NCI-H2107 treated with DMSO at 0.1 percent for 48 hours (cell line): Measurements from ENCODE around the gene MID1.

ENCODE experiments used
- DNase-seq: peaks from one replicate; lab custom pipeline; 2025; ENCODE audit not compliant: unreplicated experiment; lab: John Stamatoyannopoulos, UW

Gene MID1

GRCh38 chrX:10496345-10496965 lies 123.9 kb downstream of the MID1 start:
- no peak for DNase-seq

DNA sequence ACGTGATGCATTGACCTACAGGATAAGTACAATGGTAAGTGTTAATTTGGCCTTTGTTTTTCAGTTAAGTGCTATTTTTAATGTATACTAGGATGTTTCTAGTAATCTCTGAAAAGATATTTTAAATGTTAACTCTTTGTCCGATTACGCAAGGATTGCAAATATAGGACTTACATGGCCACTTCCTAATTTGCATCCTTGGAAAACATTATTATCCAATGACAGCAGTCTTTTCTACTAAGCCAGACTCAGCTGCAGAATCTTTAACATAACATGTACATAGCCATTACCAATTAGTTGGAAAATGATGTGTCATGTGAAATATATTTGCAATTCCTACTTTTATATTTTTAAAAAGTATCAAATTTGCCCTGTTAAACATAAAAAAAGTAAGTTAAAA lies 124.7 kb downstream of the MID1 start:
- DNase-seq: no peak

DNA sequence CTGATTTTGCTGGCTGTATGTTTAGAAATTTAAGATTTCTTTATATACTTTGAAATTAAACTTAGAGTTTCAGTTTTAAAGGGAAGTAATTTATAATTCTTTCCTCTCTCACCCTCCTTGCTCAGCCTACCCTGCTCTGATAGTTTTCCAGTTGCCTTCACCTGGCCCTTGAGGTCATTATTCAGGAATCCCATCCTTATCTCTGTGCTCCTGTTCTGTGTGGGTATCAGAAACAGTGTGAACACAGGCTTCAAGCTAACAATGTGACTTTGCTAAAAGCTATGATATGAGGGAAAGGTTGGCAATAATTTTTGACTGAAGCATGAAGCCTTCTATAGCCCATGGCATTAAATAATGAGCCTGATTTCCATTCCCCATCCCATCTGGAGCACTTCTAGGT lies 128.1 kb downstream of the MID1 start:
- DNase-seq: no peak

DNA sequence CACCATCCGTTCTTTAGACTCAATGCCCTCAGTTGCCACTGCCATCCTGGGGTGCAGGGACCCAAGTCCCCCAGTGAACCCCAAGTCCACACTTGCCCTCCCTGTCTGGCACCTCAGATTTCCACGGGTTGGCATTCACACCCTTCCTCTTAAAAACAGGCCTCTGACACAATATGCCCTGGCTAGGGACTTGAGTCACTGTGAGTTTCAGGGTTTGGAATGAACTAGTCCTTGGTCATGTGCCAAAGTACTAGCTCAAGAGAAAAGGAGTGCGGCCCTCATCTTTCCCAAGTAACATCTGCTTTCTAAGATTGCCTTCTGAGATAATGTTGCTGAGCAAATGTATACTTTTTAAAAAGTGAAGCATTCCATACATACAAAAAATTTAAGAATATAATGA lies 134.0 kb downstream of the MID1 start:
- DNase-seq: no peak

DNA sequence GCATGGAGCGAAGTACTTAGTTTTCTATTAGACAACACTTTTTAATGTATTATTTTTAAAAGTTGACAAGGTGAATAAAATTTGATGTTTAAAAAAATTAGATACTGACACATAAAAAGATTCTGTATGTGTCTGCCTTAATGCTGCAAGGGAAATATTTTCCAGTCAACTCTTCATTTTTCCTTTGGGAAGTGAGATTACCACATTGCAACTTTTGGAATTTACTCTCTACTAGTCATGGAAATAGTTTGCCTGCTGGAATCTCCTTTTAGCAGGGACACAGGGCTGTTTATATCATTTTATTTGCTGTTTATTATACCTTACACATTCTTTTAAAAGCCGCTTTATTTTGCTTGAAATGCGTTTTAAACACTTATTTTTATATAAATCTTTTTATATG lies 135.1 kb downstream of the MID1 start:
- no peak for DNase-seq

GRCh38 chrX:10484683-10485247 lies 135.6 kb downstream of the MID1 start:
- no peak for DNase-seq

DNA sequence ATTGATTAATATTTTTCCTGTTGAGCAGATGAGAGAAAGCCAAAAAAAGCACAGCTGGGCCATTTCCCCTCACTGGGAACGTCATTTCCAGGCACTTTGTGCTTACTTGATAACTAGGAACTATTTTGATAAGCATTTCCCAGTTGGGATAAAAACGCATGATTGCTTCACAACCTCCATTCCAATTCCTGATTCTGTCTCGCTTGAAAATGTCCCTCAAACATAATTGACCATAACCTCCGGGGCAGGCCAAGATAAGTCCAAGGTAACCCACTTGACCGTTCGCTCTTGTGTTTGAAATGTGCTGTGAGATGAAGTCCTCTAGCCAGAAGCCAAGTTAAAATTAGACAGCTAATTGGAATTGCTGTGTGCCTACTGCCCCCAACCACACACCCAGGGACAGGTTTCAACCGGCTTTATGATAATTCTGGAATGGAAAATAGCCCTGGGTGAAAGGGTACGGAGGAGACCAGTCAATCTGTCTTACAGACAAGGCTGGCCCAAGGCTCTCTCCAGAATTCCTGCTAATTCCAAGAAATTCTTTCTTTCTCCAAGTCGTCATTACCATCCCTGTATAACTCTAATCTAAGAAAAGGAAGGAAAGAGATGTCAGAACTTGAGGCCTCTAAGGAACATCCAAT lies 137.1 kb downstream of the MID1 start:
- no peak for DNase-seq

DNA sequence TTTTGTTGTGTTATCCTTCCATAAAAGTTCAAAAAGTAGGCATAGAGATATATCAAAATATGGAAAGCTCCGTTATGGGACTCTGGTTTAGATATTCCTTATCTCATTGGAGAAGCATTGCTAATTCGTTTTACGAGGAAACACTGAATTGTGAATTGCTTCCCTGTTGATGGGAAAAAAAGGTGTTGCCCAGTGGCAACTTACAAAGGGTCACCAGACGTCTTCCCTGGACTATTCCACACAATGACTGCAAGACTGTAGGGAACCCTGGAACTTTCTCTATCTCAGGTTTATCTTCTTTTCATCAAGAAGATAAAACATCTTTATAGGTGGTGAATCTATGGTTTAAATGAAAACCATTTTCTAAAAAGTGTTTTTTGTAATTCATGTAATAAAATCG lies 137.7 kb downstream of the MID1 start:
- DNase-seq: no peak

GRCh38 chrX:10482261-10482660 lies 138.1 kb downstream of the MID1 start:
- DNase-seq: peak; percentile 38

- no peak for DNase-seq
Measured at GRCh38 chrX:10480861-10481260, 139.5 kb downstream of the MID1 start.

- no peak for DNase-seq
Measured at GRCh38 chrX:10479508-10479907, 140.9 kb downstream of the MID1 start.

- no peak for DNase-seq
Measured at GRCh38 chrX:10477525-10477924, 142.9 kb downstream of the MID1 start.

DNA sequence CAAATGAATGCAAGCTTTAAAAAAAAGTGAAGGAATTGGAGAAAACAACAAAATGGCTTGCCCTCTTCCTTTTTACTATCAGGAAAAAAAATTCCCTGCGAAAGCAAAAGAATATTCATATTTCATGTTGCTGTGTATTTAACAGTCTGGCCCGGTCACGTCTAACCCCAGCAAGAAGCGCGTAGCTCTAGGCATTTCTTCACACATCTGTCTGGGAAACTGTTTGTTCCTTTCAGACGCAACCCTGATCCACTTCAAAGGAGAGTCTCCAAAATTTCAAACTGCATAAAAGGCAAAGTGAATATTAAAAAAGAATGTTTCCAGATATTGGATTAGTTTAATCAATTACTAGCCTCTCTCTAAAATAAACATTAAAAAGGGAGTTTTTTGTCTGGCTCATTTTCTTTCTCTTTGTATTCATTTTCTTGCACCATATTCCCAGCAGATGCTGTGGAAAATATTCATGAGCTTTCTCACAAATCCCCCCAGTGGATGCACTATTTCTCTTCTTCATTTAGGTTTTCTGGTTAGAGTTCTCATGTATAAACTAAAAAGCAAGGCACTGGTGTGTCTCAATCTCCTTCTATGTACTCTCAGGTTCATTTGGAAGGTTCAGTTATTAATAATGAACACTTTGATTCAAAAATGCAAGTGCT lies 145.3 kb downstream of the MID1 start:
- no peak for DNase-seq

DNA sequence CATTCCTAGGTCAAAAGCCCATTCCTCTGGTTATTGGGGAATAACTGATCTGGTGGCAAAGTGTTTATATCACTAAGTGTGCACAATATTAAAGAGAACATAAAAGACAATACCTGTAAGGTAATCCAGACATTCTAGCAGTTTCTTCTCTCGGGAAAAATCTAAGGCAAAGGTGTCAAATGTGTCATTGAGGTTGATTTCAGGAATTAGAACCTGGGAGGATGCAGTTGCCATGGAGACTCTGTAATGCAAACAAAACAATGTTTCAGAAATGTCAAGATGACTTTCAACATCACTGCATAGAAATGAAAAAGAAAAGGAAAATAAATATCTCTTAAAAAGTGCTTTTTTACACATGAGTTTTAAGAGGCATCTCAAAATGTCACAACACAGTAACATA lies 145.9 kb downstream of the MID1 start:
- no peak for DNase-seq

GRCh38 chrX:10471418-10471817 lies 149.0 kb downstream of the MID1 start:
- DNase-seq: no peak

- no peak for DNase-seq
Measured at GRCh38 chrX:10470009-10470408, 150.4 kb downstream of the MID1 start.

GRCh38 chrX:10467793-10468192 lies 152.6 kb downstream of the MID1 start:
- DNase-seq: no peak

DNA sequence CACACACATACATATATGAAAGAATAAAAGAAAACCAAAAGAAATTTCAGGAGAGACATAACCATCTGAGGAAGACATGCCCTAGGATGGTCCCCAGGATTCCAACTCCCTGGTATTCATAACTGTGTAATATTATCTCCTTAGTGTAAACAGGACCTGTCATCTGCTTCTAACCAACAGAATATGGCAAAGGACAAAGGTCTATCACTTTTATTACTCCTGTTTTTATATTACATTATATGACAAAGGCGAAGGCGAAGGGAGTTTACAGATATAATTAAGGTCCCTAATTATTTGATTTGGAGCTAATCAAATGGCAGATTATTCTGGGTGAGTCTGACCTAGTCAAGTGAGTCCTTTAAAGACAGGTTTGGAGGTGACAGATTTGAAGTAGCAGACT lies 155.1 kb downstream of the MID1 start:
- no peak for DNase-seq

DNA sequence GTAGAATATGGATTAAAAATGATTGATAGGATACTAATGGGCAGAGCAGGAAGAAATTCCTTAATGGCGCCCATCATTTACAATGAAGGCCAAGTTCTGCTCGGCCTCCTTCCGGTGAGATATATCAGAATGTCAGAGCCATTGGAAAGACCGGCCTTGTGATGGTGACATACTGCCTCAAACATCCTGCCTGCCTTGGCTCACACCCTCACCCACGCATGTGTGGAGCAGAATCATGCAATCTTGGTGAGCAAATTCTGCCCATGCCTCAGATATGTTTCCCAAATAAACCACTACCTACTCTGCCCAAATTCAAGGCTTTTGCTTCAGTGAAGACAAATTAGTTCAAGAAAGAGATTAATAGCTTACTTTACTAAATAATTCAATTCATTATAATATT lies 163.3 kb downstream of the MID1 start:
- no peak for DNase-seq

DNA sequence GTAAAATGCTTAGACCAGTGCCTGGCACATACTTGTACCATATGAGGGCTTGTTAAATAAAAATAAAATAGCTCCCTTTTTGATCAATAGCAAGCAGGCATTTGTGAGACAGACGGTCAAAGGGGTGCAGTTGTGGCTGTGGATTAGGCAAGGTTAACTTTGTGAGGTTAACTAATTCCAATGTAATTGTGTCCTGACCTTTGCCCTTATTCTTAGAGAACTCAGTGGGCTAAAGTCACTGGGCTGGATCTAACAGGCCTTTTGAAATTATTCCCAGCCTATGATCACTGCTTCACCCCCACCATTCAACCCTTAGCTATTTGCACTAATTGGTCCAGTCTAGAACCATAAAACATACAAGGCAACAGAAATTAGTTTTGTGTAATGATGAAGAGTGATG lies 166.4 kb downstream of the MID1 start:
- DNase-seq: no peak

DNA sequence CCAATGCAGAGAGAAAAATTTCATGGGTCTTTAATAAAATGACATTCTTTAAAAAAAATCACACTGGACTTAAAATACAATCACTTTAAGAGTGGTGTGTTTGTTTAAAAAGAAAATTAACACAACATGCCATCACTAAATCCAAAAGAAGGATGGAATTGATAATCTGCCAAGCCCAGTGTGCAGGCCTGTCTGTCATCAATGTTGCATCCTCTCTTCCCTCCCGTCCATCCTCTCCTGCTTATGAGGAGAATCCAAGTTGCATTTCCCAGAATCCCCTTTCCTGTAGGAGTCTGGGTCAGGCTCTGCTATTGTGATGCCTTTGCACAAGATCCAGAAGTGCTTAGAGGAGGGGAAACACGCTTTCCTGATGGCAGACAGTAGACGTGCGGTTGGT lies 169.4 kb downstream of the MID1 start:
- DNase-seq: no peak

- no peak for DNase-seq
Measured at GRCh38 chrX:10450229-10450958, 170.0 kb downstream of the MID1 start.
